ENCODE data around the gene NPPB. TPM values are rescaled to one million over a fixed set of nuclear protein-coding genes. Genes with fewer than 3 reads are reported as not detected.

The NPPB gene
- total and polyA plus RNA-seq, 9 of the 15 experiments (the other 6 are each of a cell fraction or from before 2014, with no cell fraction given), result not detected

GRCh38 chr1:11880911-11881748, 22.4 kb upstream of the NPPB start (continued):
- TF ChIP-seq USF1 (CRISPR knock-in tag; IDR thresholded peaks at IDR 0.05), result no peak
- peak; percentile 88 for TF ChIP-seq CXXC5 (CRISPR knock-in tag; IDR thresholded peaks at IDR 0.05)
- no peak for TF ChIP-seq BRF1 (IDR thresholded peaks at IDR 0.05; ENCODE audit: borderline replicate concordance, extremely low read depth, insufficient read length)
- TF ChIP-seq CEBPB (tag; IDR thresholded peaks at IDR 0.05), result no peak
- no peak for TF ChIP-seq ZBTB11 (CRISPR knock-in tag; IDR thresholded peaks at IDR 0.05)
- no peak for TF ChIP-seq SMAD2 (IDR thresholded peaks at IDR 0.05; ENCODE audit: low read depth, low read length)
- TF ChIP-seq RHOXF2B (CRISPR knock-in tag; conservative IDR thresholded peaks at IDR 0.05), result no peak
- TF ChIP-seq U2AF1 (optimal IDR thresholded peaks at IDR 0.05; ENCODE audit: low read depth, low read length), result no peak
- no peak for TF ChIP-seq HNRNPUL1 (IDR thresholded peaks at IDR 0.05; ENCODE audit: low read length)
- no peak for TF ChIP-seq ZNF354B (CRISPR knock-in tag; IDR thresholded peaks at IDR 0.05)
- TF ChIP-seq FOXP4 (CRISPR knock-in tag; IDR thresholded peaks at IDR 0.05; ENCODE audit: borderline replicate concordance), result no peak
- no peak for TF ChIP-seq NUFIP1 (IDR thresholded peaks at IDR 0.05; ENCODE audit: partially characterized antibody)
- no peak for TF ChIP-seq ARID2 (IDR thresholded peaks at IDR 0.05)
- no peak for TF ChIP-seq ZMIZ1 (IDR thresholded peaks at IDR 0.05; ENCODE audit: low read depth in 2 of 2, low read length in 2 of 2)
- TF ChIP-seq HDAC1 (IDR thresholded peaks at IDR 0.05), result no peak
- 0 out of 2 replicates have a peak, but pooled peaks have one; percentile 5 for TF ChIP-seq MTF1 (CRISPR knock-in tag; IDR thresholded peaks at IDR 0.05; ENCODE audit: borderline replicate concordance)

All from K562 (cell line).